Cardiac muscle cell (in vitro differentiated cells and primary cell): ENCODE results near the gene SLC24A3. TPM values are rescaled to one million over a fixed set of nuclear protein-coding genes. Genes with fewer than 3 reads are reported as not detected.
A peak's percentile ranks its signal among the peaks of the same experiment; 100 is the strongest.
"Not testable (repeated sequence)": the region's sequence is repeated elsewhere in the genome, so short reads cannot be mapped to it uniquely, and the experiment has no call there.

ENCODE experiments used
- DNase-seq, 2 donors: peaks; one replicate each; pipeline versions ENCODE4 v3.0.0 to v3.0.0-alpha.2; 2010 to 2017; ENCODE audit warnings: low read depth in 1 of 2, low spot score in 1 of 2
- H3K27ac ChIP-seq: fragments of 200-600 bp; sonication (generic); 2 replicates; pipeline ENCODE4 v1.5.1; 2016
- H3K27me3 ChIP-seq: fragments of 200-600 bp; sonication (generic); 2 replicates; pipeline ENCODE4 v1.6.0; 2016; ENCODE audit warnings: control low read depth
- H3K36me3 ChIP-seq: fragments of 200-600 bp; sonication (generic); 2 replicates; pipeline ENCODE4 v1.5.1; 2016; ENCODE audit warnings: control low read depth
- H3K4me1 ChIP-seq: fragments of 200-600 bp; sonication (generic); 2 replicates; pipeline ENCODE4 v1.8.1; 2017; ENCODE audit warnings: low read depth, mild to moderate bottlenecking, mixed run types
- H3K4me3 ChIP-seq: fragments of 200-600 bp; sonication (generic); 2 replicates; pipeline ENCODE4 v1.5.1; 2016; ENCODE audit warnings: mild to moderate bottlenecking
- H3K9me3 ChIP-seq: fragments of 200-600 bp; sonication (generic); 2 replicates; pipeline ENCODE4 v1.5.1; 2017; ENCODE audit warnings: low read depth, mild to moderate bottlenecking, control low read depth
- polyA plus RNA-seq: library from polyadenylated mRNA; unstranded; fragments of >200 nt; fragmentation: Nextera tagmentation; extraction: Ambion mirVana; gene quantifications from 2 replicates; pipeline ENCODE4 v1.2.1, GENCODE V29; 2016
- total RNA-seq: library from RNA; depleted of rRNA; stranded (reverse); fragments of >200 nt; gene quantifications from 2 replicates; pipeline ENCODE4 v1.2.3, GENCODE V29; 2016
- TF ChIP-seq, protein P1 (sequence below): IDR thresholded peaks from 2 replicates; pipeline ENCODE4 v1.5.1; 2012; ENCODE audit warnings: low read depth, mild to moderate bottlenecking, low read length

The SLC24A3 gene
- total and polyA plus RNA-seq, 2 experiments from 2014 or later: 1.6 to 1.7 TPM

DNA sequence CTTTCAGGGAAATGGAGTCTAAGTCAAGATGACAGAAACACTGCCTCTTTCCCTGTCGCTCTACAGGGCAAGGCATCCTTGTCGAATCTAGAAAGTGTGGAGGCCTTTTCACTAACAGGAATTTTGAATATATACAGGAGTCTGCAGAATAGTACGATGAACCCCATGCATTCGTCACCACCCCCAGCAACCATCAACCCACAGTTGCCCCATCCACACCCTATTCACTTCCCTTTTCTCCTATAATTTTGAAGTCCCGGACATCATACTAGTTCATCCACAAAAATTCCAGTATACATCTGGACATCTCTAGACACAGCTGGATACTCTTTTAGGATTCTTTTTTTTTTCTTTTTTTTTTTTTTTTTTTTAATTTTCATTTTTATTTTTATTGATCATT is 464.9 kb downstream of the SLC24A3 start:
- Histone ChIP-seq H3K27ac (no peak overlapping the region), H3K4me1 (no peaks in the 10 kb centered on the region), H3K27me3 (no peaks in the 10 kb centered on the region), H3K9me3 (no peaks in the 10 kb centered on the region), H3K36me3 (no peaks in the 10 kb centered on the region), H3K4me3 (no peak overlapping the region)
- TF ChIP-seq, protein P1, sequence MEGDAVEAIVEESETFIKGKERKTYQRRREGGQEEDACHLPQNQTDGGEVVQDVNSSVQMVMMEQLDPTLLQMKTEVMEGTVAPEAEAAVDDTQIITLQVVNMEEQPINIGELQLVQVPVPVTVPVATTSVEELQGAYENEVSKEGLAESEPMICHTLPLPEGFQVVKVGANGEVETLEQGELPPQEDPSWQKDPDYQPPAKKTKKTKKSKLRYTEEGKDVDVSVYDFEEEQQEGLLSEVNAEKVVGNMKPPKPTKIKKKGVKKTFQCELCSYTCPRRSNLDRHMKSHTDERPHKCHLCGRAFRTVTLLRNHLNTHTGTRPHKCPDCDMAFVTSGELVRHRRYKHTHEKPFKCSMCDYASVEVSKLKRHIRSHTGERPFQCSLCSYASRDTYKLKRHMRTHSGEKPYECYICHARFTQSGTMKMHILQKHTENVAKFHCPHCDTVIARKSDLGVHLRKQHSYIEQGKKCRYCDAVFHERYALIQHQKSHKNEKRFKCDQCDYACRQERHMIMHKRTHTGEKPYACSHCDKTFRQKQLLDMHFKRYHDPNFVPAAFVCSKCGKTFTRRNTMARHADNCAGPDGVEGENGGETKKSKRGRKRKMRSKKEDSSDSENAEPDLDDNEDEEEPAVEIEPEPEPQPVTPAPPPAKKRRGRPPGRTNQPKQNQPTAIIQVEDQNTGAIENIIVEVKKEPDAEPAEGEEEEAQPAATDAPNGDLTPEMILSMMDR: no peak
- DNase-seq: no peak

GRCh38 chr20:19678591-19678990 is 466.1 kb downstream of the SLC24A3 start:
- H3K4me1 ChIP-seq, H3K27ac ChIP-seq, DNase-seq, H3K36me3 ChIP-seq, H3K4me3 ChIP-seq, H3K27me3 ChIP-seq, H3K9me3 ChIP-seq: not testable (repeated sequence)

DNA sequence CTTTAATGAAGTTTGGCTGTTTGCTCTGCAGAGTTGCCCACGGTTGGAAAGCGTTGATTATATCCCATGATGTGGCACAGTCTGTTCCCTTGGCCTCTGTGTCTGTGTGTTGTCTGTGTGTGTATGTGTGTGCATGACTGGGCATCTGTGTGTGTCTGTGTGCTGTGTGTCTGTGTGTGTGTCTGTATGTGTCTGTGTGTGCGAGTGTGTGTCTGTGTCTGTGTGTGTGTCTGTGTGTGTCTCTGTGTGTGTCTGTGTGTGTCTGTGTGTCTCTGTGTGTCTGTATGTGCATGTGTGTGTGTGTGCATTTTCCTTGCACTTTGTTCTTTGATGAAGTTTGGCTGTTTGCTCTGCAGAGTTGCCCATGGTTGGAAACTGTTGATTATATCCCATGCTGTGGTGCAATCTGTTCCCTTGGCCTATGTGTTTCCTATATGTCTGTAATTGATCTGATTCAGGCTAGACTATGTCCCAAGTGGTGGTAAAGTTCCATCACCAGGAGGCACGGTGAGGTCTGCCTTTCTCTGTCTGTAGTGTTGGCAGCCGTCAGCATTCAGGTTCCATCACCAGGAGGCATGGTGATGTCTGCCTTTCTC is 467.6 kb downstream of the SLC24A3 start:
- DNase-seq: no peak
- no peak overlapping the region for H3K4me3 ChIP-seq
- H3K36me3 ChIP-seq: no peaks in the 10 kb centered on the region
- no peaks in the 10 kb centered on the region for H3K9me3 ChIP-seq
- TF ChIP-seq, protein P1: no peak
- peaks cover 5% of the 10 kb centered on the region for H3K4me1 ChIP-seq
- H3K27ac ChIP-seq: no peak overlapping the region
- H3K27me3 ChIP-seq: no peaks in the 10 kb centered on the region

DNA sequence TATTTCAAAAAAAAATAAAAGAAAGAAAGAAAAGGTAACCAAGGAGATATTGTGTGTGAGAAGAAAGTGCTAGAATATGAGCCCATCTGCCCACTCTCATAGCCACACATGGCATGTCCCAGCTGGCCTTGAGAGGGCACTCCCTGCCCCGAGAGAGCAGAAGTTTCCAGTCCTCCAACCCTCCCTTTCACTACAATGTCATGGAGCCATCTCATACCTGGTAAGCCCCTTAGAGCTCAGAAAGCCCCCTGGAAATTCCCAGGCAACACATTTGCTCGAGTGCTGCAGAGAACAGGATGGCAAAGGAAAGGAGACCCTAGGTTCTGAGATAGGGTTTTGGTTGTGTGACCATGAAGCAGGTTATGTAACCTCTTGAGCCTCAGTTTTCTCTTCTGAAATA is 469.8 kb downstream of the SLC24A3 start:
- no peak for DNase-seq
- TF ChIP-seq, protein P1: no peak
- peaks cover 5% of the 10 kb centered on the region for H3K4me1 ChIP-seq
- H3K27me3 ChIP-seq: no peaks in the 10 kb centered on the region
- H3K27ac ChIP-seq: no peak overlapping the region
- H3K9me3 ChIP-seq: no peaks in the 10 kb centered on the region
- H3K36me3 ChIP-seq: no peaks in the 10 kb centered on the region
- no peak overlapping the region for H3K4me3 ChIP-seq

GRCh38 chr20:19683188-19683587 is 470.7 kb downstream of the SLC24A3 start:
- peak in 1 of 2 donors; percentile 32 for DNase-seq

GRCh38 chr20:19683822-19684221 is 471.4 kb downstream of the SLC24A3 start:
- Histone ChIP-seq H3K9me3 (no peaks in the 10 kb centered on the region), H3K4me3 (no peak overlapping the region), H3K27ac (peak overlapping the region; percentile 8), H3K36me3 (no peaks in the 10 kb centered on the region), H3K4me1 (peaks cover 5% of the 10 kb centered on the region), H3K27me3 (no peaks in the 10 kb centered on the region)
- no peak for DNase-seq
- TF ChIP-seq, protein P1: no peak

More at GRCh38 chr20:19683188-19683587, 470.7 kb downstream of the SLC24A3 start:
- Histone ChIP-seq H3K4me1 (peaks cover 5% of the 10 kb centered on the region), H3K27ac (peak overlapping the region; percentile 8), H3K36me3 (no peaks in the 10 kb centered on the region), H3K9me3 (no peaks in the 10 kb centered on the region), H3K27me3 (no peaks in the 10 kb centered on the region), H3K4me3 (no peak overlapping the region)
- TF ChIP-seq, protein P1: no peak
